VCaP (cell line): Measurements from ENCODE around the gene PLEKHH1.
A peak's percentile ranks its signal among the peaks of the same experiment; 100 is the strongest.

Experiments
- H3K27ac ChIP-seq: fragments of 450-650 bp; 2 replicates; pipeline ENCODE4 v1.5.1; 2017
- CTCF ChIP-seq: fragments of 450-650 bp; conservative IDR thresholded peaks from 2 replicates; pipeline ENCODE4 v1.5.1; 2017; ENCODE audit warnings: mild to moderate bottlenecking, moderate library complexity

PLEKHH1 gene

GRCh38 chr14:67532998-67533753 is at the start of gene PLEKHH1:
Gene PLEKHH1 (plus strand): TSS chr14:67533290. CDS start chr14:67541868, 8,578 bp downstream.
- peak within 1 kb of the TSS; percentile 97 for H3K27ac ChIP-seq
- TF ChIP-seq CTCF = no peak

DNA sequence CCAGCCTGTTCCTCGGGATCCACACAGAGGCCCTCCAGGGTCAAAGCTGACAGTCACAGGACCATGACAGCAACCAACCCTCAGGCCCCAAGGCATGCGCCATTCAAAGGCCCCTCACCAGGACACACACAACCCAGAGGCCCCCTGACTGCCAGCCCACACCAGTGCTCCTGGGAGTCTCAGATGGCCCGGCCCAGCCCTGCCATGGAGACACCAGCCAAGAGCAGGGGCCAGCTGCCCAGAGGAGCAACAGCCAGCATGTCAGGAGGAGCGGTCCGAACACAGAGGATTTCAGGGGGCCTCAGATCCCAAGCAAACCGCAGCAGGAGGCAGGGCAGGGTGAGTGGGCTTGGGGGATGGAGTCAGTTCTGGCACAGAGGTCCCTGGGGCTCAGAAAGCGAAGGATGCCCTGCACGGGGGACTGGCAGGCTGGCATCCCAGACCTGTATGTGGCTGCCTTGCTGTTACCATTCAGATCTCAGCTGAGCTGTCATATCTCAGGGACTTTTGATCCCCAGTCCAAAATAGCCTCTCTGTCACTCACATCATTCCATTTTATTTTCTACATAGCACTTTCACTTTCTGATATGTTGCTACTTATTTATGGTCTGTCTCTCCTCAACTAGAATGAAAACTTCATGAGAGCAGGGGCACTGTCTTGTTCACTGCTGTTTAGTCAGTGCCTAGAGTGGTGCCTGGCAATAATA is 49.4 kb upstream of the PLEKHH1 start:
- no peak overlapping the region for H3K27ac ChIP-seq
- TF ChIP-seq CTCF = no peak

DNA sequence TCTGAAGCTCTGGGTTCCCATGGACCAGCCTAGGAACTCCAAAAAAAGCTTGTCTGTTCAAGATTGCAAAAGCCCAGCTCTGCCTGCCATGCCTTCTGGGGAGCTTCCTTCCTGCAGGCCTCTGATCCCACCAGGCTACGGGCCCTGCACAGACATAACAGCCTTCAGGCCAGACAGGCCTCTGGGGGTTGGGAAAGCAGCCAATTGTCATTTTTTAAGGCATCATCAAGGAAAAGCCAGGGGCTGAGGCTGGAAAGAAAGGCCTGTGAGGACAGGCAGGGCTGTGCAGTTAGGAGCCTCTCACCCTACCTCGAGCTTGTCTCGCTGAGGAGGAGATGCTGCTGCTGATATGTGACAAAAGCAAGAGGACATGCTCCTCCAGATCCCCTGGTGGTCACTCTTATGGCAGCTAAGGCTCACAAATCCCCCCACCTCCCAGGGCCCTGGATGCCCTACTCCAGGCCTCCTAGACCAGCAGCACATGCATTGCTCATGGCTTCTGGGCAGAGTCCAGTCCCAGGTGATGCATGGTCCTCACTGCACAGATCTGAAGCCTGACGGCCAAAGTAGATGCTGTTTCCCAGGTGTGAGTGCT is 47.5 kb upstream of the PLEKHH1 start:
- no peak overlapping the region for H3K27ac ChIP-seq
- TF ChIP-seq CTCF = no peak

GRCh38 chr14:67486890-67487289 is 46.2 kb upstream of the PLEKHH1 start:
- TF ChIP-seq CTCF = no peak

DNA sequence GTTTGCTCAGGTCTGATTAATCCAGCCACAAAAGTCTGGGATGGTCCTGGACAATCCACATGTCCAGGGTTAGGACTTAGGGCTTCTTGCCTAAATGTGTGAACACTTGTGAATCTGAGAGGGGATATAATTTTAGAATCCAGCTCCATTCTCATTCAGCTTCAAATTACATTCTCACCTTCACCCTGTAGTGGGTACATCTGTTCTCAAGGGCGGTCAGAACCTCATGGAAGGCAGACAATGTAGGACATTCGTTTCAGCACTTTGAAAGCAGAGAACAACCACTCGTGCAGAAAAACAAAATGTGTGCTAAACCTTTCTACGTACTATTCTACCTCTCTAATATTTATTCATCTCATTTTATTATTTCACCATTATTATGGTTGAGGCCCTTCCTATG is 45.8 kb upstream of the PLEKHH1 start:
- TF ChIP-seq CTCF = no peak
- no peak overlapping the region for H3K27ac ChIP-seq

More at GRCh38 chr14:67486890-67487289, 46.2 kb upstream of the PLEKHH1 start:
- H3K27ac ChIP-seq = no peak overlapping the region

DNA sequence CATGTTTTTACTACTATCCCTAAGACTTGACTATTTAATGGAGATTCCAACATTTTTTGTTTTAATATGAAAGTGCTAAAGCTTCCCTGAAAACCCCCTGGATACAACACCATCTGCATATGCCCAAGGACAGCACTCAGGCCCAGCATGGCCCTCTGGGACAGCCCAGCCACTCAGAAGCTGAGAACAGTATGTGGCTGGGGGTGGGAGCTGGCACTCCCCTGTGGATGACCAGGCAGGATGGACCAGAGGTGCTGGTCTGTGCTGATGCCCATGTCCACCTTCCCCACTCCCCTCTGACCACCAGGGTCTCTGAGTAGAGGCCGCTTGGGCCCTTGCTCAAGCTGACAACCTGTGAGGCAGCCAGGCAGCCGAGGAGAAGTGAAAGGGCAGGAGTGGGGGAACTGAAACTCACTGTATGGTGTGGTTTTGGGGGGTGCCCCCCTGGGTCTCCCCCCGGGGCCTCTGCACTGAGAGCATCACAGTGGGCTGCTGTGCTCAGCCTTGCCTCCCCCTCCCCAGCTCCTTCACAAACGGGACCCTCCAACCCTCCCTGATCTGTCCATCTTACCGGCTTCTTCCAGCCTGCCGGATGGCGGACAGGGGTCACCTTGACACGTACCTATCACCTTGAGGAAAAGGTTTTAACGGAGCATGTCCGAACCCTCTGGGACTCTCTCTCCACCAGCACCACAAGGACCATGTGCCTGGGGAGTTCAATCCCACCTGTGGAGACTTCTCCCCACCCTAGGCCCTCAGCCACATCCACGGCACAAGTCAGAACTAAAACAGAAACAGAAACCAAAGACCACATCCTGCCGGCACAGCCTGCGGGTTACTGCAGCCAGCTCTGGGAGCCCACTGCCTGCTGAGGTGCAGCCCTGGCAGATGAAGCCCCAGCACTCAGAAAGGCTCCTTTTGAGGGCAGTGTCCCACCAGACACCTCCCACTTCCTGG is 44.9 kb upstream of the PLEKHH1 start, which contains the start of gene TMEM229B:
Gene TMEM229B (minus strand): TSS at position 785 of the 957 bp plus-strand sequence. CDS start 14,798 bp downstream, outside the sequence.
- no peak within 1 kb of the TSS for H3K27ac ChIP-seq
- TF ChIP-seq CTCF = no peak
